ENCODE results near the gene HCFC1R1. TPM values are rescaled to one million over a fixed set of nuclear protein-coding genes. Genes with fewer than 3 reads are reported as not detected.
A peak's percentile ranks its signal among the peaks of the same experiment; 100 is the strongest.

HCFC1R1 gene
- total RNA-seq, 2 donors from 2014 or later = 40.9 to 47.3 TPM

GRCh38 chr16:2980227-2981176 is 43.2 kb downstream of the HCFC1R1 start, which contains the start of gene PKMYT1:
PKMYT1 (minus strand) TSS chr16:2980446; CDS start chr16:2979657, 789 bp downstream.
- H3K36me3 Mint-ChIP-seq = peaks cover 19 to 20% of the 10 kb centered on the region in 2 donors
- H3K9me3 Mint-ChIP-seq = no peaks in the 10 kb centered on the region
- ATAC-seq = peak; percentile 83 to 87
- peak within 1 kb of the TSS; percentile 86 to 89 for H3K27ac Mint-ChIP-seq
- peak; percentile 98 for DNase-seq (ENCODE audit: low spot score in 2 of 2)

GRCh38 chr16:2979669-2980226 is 44.0 kb downstream of the HCFC1R1 start:
- peak overlapping the region; percentile 86 to 89 for H3K27ac Mint-ChIP-seq
- no peak for DNase-seq (ENCODE audit: low spot score in 2 of 2)
- no peaks in the 10 kb centered on the region for H3K9me3 Mint-ChIP-seq
- H3K36me3 Mint-ChIP-seq = peaks cover 19 to 20% of the 10 kb centered on the region in 2 donors
- peak; percentile 12 to 38 for ATAC-seq

GRCh38 chr16:2977440-2977839 is 46.3 kb downstream of the HCFC1R1 start:
- Mint-ChIP-seq H3K9me3 (no peaks in the 10 kb centered on the region), H3K27ac (peak overlapping the region in 1 of 2 donors; percentile 56), H3K36me3 (peaks cover 19 to 23% of the 10 kb centered on the region in 2 donors)
- DNase-seq (ENCODE audit: low spot score in 2 of 2) (no peak), ATAC-seq (no peak)

- no peaks in the 10 kb centered on the region for H3K9me3 Mint-ChIP-seq
- no peak for DNase-seq (ENCODE audit: low spot score in 2 of 2)
- no peak overlapping the region for H3K27ac Mint-ChIP-seq
- ATAC-seq = no peak
- H3K36me3 Mint-ChIP-seq = peaks cover 19 to 28% of the 10 kb centered on the region in 2 donors
Observed at GRCh38 chr16:2976673-2977072, 47.1 kb downstream of the HCFC1R1 start.

- DNase-seq (ENCODE audit: low spot score in 2 of 2) (no peak), ATAC-seq (no peak)
- H3K36me3 Mint-ChIP-seq = peaks cover 19 to 28% of the 10 kb centered on the region in 2 donors
- H3K9me3 Mint-ChIP-seq = no peaks in the 10 kb centered on the region
- H3K27ac Mint-ChIP-seq = no peak overlapping the region
Observed at GRCh38 chr16:2976201-2976600, 47.5 kb downstream of the HCFC1R1 start.

GRCh38 chr16:2975161-2975795 is 48.5 kb downstream of the HCFC1R1 start:
- H3K36me3 Mint-ChIP-seq = peaks cover 19 to 37% of the 10 kb centered on the region in 2 donors
- ATAC-seq (no peak), DNase-seq (ENCODE audit: low spot score in 2 of 2) (no peak)
- no peaks in the 10 kb centered on the region for H3K9me3 Mint-ChIP-seq
- no peak overlapping the region for H3K27ac Mint-ChIP-seq

GRCh38 chr16:2974319-2975056 is 49.3 kb downstream of the HCFC1R1 start:
- no peak for DNase-seq (ENCODE audit: low spot score in 2 of 2)
- Mint-ChIP-seq H3K27ac (peak overlapping the region in 1 of 2 donors; percentile 37), H3K36me3 (peaks cover 15 to 34% of the 10 kb centered on the region in 2 donors), H3K9me3 (no peaks in the 10 kb centered on the region)
- ATAC-seq = no peak

GRCh38 chr16:2973605-2974318 is 50.0 kb downstream of the HCFC1R1 start:
- no peak for DNase-seq (ENCODE audit: low spot score in 2 of 2)
- H3K36me3 Mint-ChIP-seq = peaks cover 12 to 31% of the 10 kb centered on the region in 2 donors
- no peaks in the 10 kb centered on the region for H3K9me3 Mint-ChIP-seq
- peak overlapping the region in 1 of 2 donors; percentile 37 for H3K27ac Mint-ChIP-seq
- no peak for ATAC-seq

- no peaks in the 10 kb centered on the region for H3K9me3 Mint-ChIP-seq
- H3K36me3 Mint-ChIP-seq = peaks cover 11 to 36% of the 10 kb centered on the region in 2 donors
- H3K27ac Mint-ChIP-seq = peak overlapping the region in 1 of 2 donors; percentile 65
- ATAC-seq = no peak
- no peak for DNase-seq (ENCODE audit: low spot score in 2 of 2)
Observed at GRCh38 chr16:2973093-2973492, 50.6 kb downstream of the HCFC1R1 start.

Other genes starting within 250 kb of the HCFC1R1 start
- 100 to 1,000 TPM; 218 to 224 TPM for gene ELOB, start 246.7 kb downstream of the HCFC1R1 start, total RNA-seq
- not detected for gene PRSS33, start 236.4 kb downstream of the HCFC1R1 start, total RNA-seq
- not detected for gene PRSS41, start 225.5 kb downstream of the HCFC1R1 start, total RNA-seq
- gene PRSS21, start 206.7 kb downstream of the HCFC1R1 start, total RNA-seq = 1 to 10 TPM; 1.8 to 2.4 TPM
- gene ZG16B, start 193.6 kb downstream of the HCFC1R1 start, total RNA-seq = 1 to 10 TPM in 1 of 2 donors, under 1 TPM in 1; 0.48 to 1.4 TPM
- under 1 TPM in 1 of 2 donors, not detected in 1; 0.34 TPM for gene PRSS22, start 165.8 kb downstream of the HCFC1R1 start, total RNA-seq
- 10 to 100 TPM in 1 of 2 donors, 1 to 10 TPM in 1; 9.4 to 17.4 TPM for gene FLYWCH2, start 140.7 kb downstream of the HCFC1R1 start, total RNA-seq
- gene FLYWCH1, start 112.0 kb downstream of the HCFC1R1 start, total RNA-seq = 10 to 100 TPM; 28.8 to 55.4 TPM
- not detected for gene KREMEN2, start 59.7 kb downstream of the HCFC1R1 start, total RNA-seq
- 10 to 100 TPM; 24.0 to 31.6 TPM for gene PAQR4, start 54.6 kb downstream of the HCFC1R1 start, total RNA-seq
- 100 to 1,000 TPM; 125 to 193 TPM for gene PKMYT1, start 43.5 kb downstream of the HCFC1R1 start, total RNA-seq
- under 1 TPM in 1 of 2 donors, not detected in 1; 0.11 TPM for gene CLDN9, start 11.0 kb downstream of the HCFC1R1 start, total RNA-seq
- not detected for gene CLDN6, start 5.8 kb downstream of the HCFC1R1 start, total RNA-seq
- gene TNFRSF12A, start 3.6 kb downstream of the HCFC1R1 start, total RNA-seq = 10 to 100 TPM in 1 of 2 donors, 1 to 10 TPM in 1; 7.6 to 14.6 TPM
- gene THOC6, start 93 bp upstream of the HCFC1R1 start, total RNA-seq = 10 to 100 TPM; 35.3 to 65.2 TPM
- 1 to 10 TPM in 1 of 2 donors, not detected in 1; 2.9 TPM for gene BICDL2, start 13.0 kb upstream of the HCFC1R1 start, total RNA-seq
- gene MMP25, start 22.6 kb upstream of the HCFC1R1 start, total RNA-seq = 1 to 10 TPM; 1.8 to 2.0 TPM
- 1,000 to 10,000 TPM; 2,042 to 3,291 TPM for gene IL32, start 41.7 kb upstream of the HCFC1R1 start, total RNA-seq
- gene ZSCAN10, start 75.4 kb upstream of the HCFC1R1 start, total RNA-seq = under 1 TPM; 0.14 to 0.68 TPM
- gene ZNF205, start 88.6 kb upstream of the HCFC1R1 start, total RNA-seq = under 1 TPM in 1 of 2 donors, not detected in 1; 0.18 TPM
- 1 to 10 TPM; 6.1 to 8.2 TPM for gene ZNF213, start 111.1 kb upstream of the HCFC1R1 start, total RNA-seq
- not detected for gene OR1F1, start 164.3 kb upstream of the HCFC1R1 start, total RNA-seq
- gene ZNF200, start 211.2 kb upstream of the HCFC1R1 start, total RNA-seq = 10 to 100 TPM in 1 of 2 donors, 1 to 10 TPM in 1; 9.2 to 19.3 TPM
- gene MEFV, start 232.7 kb upstream of the HCFC1R1 start, total RNA-seq = under 1 TPM in 1 of 2 donors, not detected in 1; 0.16 TPM

Measured in activated naive CD4-positive, alpha-beta T cell treated with anti-CD3 and anti-CD28 coated beads, Interleukin-2, amount 50 U/mL, for 72 hours (primary cell).